Stimulated activated naive CD8-positive, alpha-beta T cell treated with anti-CD3 and anti-CD28 coated beads, Interleukin-15, amount 100 ng/mL, for 72 hours (primary cell): Measurements from ENCODE around the gene CBFA2T2.
A peak's percentile ranks its signal among the peaks of the same experiment; 100 is the strongest.
"Not testable (repeated sequence)": the region's sequence is repeated elsewhere in the genome, so short reads cannot be mapped to it uniquely, and the experiment has no call there.

Source experiments
- ATAC-seq: fragments of 150-1000 bp; cut with Tn5 transposase; 2 replicates; pipeline ENCODE4 v1.10.0; 2021; ENCODE audit warnings: mild to moderate bottlenecking, moderate library complexity
- DNase-seq, 2 donors: peaks; one replicate each; pipeline ENCODE4 v3.0.0; 2021 to 2022
- H3K27ac Mint-ChIP-seq, 2 donors: one replicate each; pipeline ENCODE4 v1.8.0; 2022; ENCODE audit warnings: mild to moderate bottlenecking in 2 of 2, mixed read lengths in 2 of 2, moderate library complexity in 2 of 2
- H3K27me3 Mint-ChIP-seq: one replicate; pipeline ENCODE4 v1.8.0; 2022; ENCODE audit warnings: mixed read lengths
- H3K4me1 Mint-ChIP-seq: one replicate; pipeline ENCODE4 v1.8.0; 2022; ENCODE audit warnings: mild to moderate bottlenecking, mixed read lengths
- H3K4me3 Mint-ChIP-seq, 2 donors: one replicate each; pipeline ENCODE4 v1.8.0; 2022; ENCODE audit warnings: mild to moderate bottlenecking in 2 of 2, mixed read lengths in 2 of 2, moderate library complexity in 1 of 2
- H3K9me3 Mint-ChIP-seq, 2 donors: one replicate each; pipeline ENCODE4 v1.8.0; 2022; ENCODE audit warnings: mixed read lengths in 2 of 2

CBFA2T2 gene

GRCh38 chr20:33545763-33546162 is 55.9 kb downstream of the CBFA2T2 start:
- Mint-ChIP-seq H3K4me1 (no peaks in the 10 kb centered on the region), H3K27me3 (no peaks in the 10 kb centered on the region), H3K4me3 (no peak overlapping the region), H3K27ac (no peak overlapping the region), H3K9me3 (no peaks in the 10 kb centered on the region)
- no peak for DNase-seq
- no peak for ATAC-seq

- Mint-ChIP-seq H3K9me3 (no peaks in the 10 kb centered on the region), H3K27ac (no peak overlapping the region), H3K4me3 (no peak overlapping the region), H3K27me3 (no peaks in the 10 kb centered on the region), H3K4me1 (no peaks in the 10 kb centered on the region)
- no peak for ATAC-seq
- DNase-seq: no peak
These were observed 59.5 kb downstream of the CBFA2T2 start for GRCh38 chr20:33549229-33549999.

GRCh38 chr20:33551778-33552177 is 61.9 kb downstream of the CBFA2T2 start:
- Mint-ChIP-seq H3K27me3 (no peaks in the 10 kb centered on the region), H3K4me3 (no peak overlapping the region), H3K4me1 (peaks cover 14% of the 10 kb centered on the region), H3K9me3 (no peaks in the 10 kb centered on the region), H3K27ac (no peak overlapping the region)
- ATAC-seq: no peak
- no peak for DNase-seq

- no peak for ATAC-seq
- Mint-ChIP-seq H3K27ac (no peak overlapping the region), H3K4me1 (peaks cover 14% of the 10 kb centered on the region), H3K4me3 (no peak overlapping the region), H3K27me3 (no peaks in the 10 kb centered on the region), H3K9me3 (no peaks in the 10 kb centered on the region)
- DNase-seq: no peak
These were observed 62.6 kb downstream of the CBFA2T2 start for GRCh38 chr20:33552519-33552918.

- DNase-seq (no peak), ATAC-seq (no peak)
- Mint-ChIP-seq H3K4me3 (no peak overlapping the region), H3K9me3 (no peaks in the 10 kb centered on the region), H3K27ac (no peak overlapping the region), H3K27me3 (no peaks in the 10 kb centered on the region), H3K4me1 (peaks cover 14% of the 10 kb centered on the region)
These were observed 63.6 kb downstream of the CBFA2T2 start for GRCh38 chr20:33553516-33553915.

GRCh38 chr20:33554914-33555420 is 65.1 kb downstream of the CBFA2T2 start:
- DNase-seq (peak; percentile 39 to 48), ATAC-seq (peak; percentile 100)
- Mint-ChIP-seq H3K9me3 (no peaks in the 10 kb centered on the region), H3K4me1 (peaks cover 14% of the 10 kb centered on the region), H3K4me3 (peak overlapping the region; percentile 41 to 72), H3K27me3 (no peaks in the 10 kb centered on the region), H3K27ac (peak overlapping the region; percentile 54 to 84)

GRCh38 chr20:33555755-33556154 is 65.9 kb downstream of the CBFA2T2 start:
- Mint-ChIP-seq H3K4me1 (peaks cover 14% of the 10 kb centered on the region), H3K27me3 (no peaks in the 10 kb centered on the region), H3K4me3 (peak overlapping the region; percentile 19 to 20), H3K27ac (peak overlapping the region; percentile 65 to 84), H3K9me3 (no peaks in the 10 kb centered on the region)
- DNase-seq: no peak
- ATAC-seq: no peak

GRCh38 chr20:33556246-33556645 is 66.3 kb downstream of the CBFA2T2 start:
- Mint-ChIP-seq H3K27ac (peak overlapping the region in 1 of 2 donors; percentile 65), H3K27me3 (no peaks in the 10 kb centered on the region), H3K4me3 (peak overlapping the region; percentile 19 to 20), H3K4me1 (peaks cover 14% of the 10 kb centered on the region), H3K9me3 (no peaks in the 10 kb centered on the region)
- DNase-seq (no peak), ATAC-seq (no peak)

GRCh38 chr20:33558348-33559144 is 68.7 kb downstream of the CBFA2T2 start:
- no peaks in the 10 kb centered on the region for H3K27me3 Mint-ChIP-seq
- no peaks in the 10 kb centered on the region for H3K9me3 Mint-ChIP-seq
- no peak overlapping the region for H3K4me3 Mint-ChIP-seq
- ATAC-seq (no peak), DNase-seq (no peak)
- peak overlapping the region in 1 of 2 donors; percentile 91 for H3K27ac Mint-ChIP-seq
- peaks cover 20% of the 10 kb centered on the region for H3K4me1 Mint-ChIP-seq

- no peaks in the 10 kb centered on the region for H3K9me3 Mint-ChIP-seq
- H3K27me3 Mint-ChIP-seq: no peaks in the 10 kb centered on the region
- DNase-seq (no peak), ATAC-seq (no peak)
- H3K4me3 Mint-ChIP-seq: no peak overlapping the region
- peaks cover 20% of the 10 kb centered on the region for H3K4me1 Mint-ChIP-seq
- H3K27ac Mint-ChIP-seq: peak overlapping the region in 1 of 2 donors; percentile 91
These were observed 69.3 kb downstream of the CBFA2T2 start for GRCh38 chr20:33559212-33559611.

GRCh38 chr20:33560026-33560425 is 70.1 kb downstream of the CBFA2T2 start:
- H3K4me1 Mint-ChIP-seq: peaks cover 20% of the 10 kb centered on the region
- H3K27ac Mint-ChIP-seq: no peak overlapping the region
- no peak for DNase-seq

GRCh38 chr20:33561053-33561452 is 71.2 kb downstream of the CBFA2T2 start:
- ATAC-seq, H3K4me3 Mint-ChIP-seq, H3K27me3 Mint-ChIP-seq, H3K4me1 Mint-ChIP-seq, DNase-seq, H3K27ac Mint-ChIP-seq, H3K9me3 Mint-ChIP-seq: not testable (repeated sequence)

More at GRCh38 chr20:33560026-33560425, 70.1 kb downstream of the CBFA2T2 start:
- H3K27me3 Mint-ChIP-seq: no peaks in the 10 kb centered on the region
- no peak overlapping the region for H3K4me3 Mint-ChIP-seq
- ATAC-seq: no peak
- H3K9me3 Mint-ChIP-seq: no peaks in the 10 kb centered on the region

GRCh38 chr20:33561692-33562601 is 72.1 kb downstream of the CBFA2T2 start:
- ATAC-seq: no peak
- DNase-seq: no peak
- H3K4me3 Mint-ChIP-seq: no peak overlapping the region
- H3K27ac Mint-ChIP-seq: peak overlapping the region in 1 of 2 donors; percentile 81
- H3K4me1 Mint-ChIP-seq: peaks cover 6% of the 10 kb centered on the region
- no peaks in the 10 kb centered on the region for H3K9me3 Mint-ChIP-seq
- no peaks in the 10 kb centered on the region for H3K27me3 Mint-ChIP-seq

- no peaks in the 10 kb centered on the region for H3K9me3 Mint-ChIP-seq
- H3K27me3 Mint-ChIP-seq: no peaks in the 10 kb centered on the region
- no peak for ATAC-seq
These were observed 73.9 kb downstream of the CBFA2T2 start for GRCh38 chr20:33563788-33564187.

More at GRCh38 chr20:33563788-33564187, 73.9 kb downstream of the CBFA2T2 start:
- Mint-ChIP-seq H3K27ac (no peak overlapping the region), H3K4me1 (peaks cover 12% of the 10 kb centered on the region), H3K4me3 (no peak overlapping the region)
- DNase-seq: no peak
